AG04450 (cell line): ENCODE measurements around the gene CNIH3. TPM values are rescaled to one million over a fixed set of nuclear protein-coding genes. Genes with fewer than 3 reads are reported as not detected.

Source experiments
- CTCF ChIA-PET: fragments of 300-600, 350-600 bp; formaldehyde crosslinking; extraction: SDS; loops from one replicate; lab custom pipeline; 2022; ENCODE audit warnings: antibody characterized with exemption, inconsistent platforms; lab: Charles Lee
- POLR2A ChIA-PET: fragments of 350-600 bp; formaldehyde crosslinking; extraction: SDS; loops from one replicate; lab custom pipeline; 2021; ENCODE audit warnings: antibody characterized with exemption, inconsistent platforms; lab: Yijun Ruan, JAX
- DNase-seq: peaks from one replicate; pipeline ENCODE4 v3.0.0-alpha.2; 2011; ENCODE audit warnings: low read depth, low spot score
- H3K27ac ChIP-seq: one replicate; pipeline ENCODE4 v1.5.1; 2012; ENCODE audit warnings: low read depth, low read length, control low read depth
- H3K27me3 ChIP-seq: one replicate; pipeline ENCODE4 v1.6.0; 2012; ENCODE audit warnings: low read length; ENCODE audit not compliant: control insufficient read depth, insufficient read depth
- H3K4me3 ChIP-seq: 2 replicates; pipeline ENCODE4 v1.5.1; 2011; ENCODE audit warnings: mild to moderate bottlenecking, low read depth, low read length, control low read depth
- H3K9me3 ChIP-seq: 2 replicates; pipeline ENCODE4 v1.5.1; 2012; ENCODE audit warnings: low read length; ENCODE audit not compliant: control insufficient read depth, insufficient read depth
- polyA plus RNA-seq: library from polyadenylated mRNA; depleted of rRNA; stranded (reverse); fragments of >200 nt; gene quantifications from 2 replicates; pipeline ENCODE4 v1.2.3, GENCODE V29; 2011
- TF ChIP-seq, protein P1 (sequence below): IDR thresholded peaks from 2 replicates; pipeline ENCODE4 v1.5.1; 2011; ENCODE audit warnings: low read depth, low read length, control low read depth, inconsistent platforms

Gene CNIH3
- polyA plus RNA-seq, 1 experiment: 6.5 TPM

DNA sequence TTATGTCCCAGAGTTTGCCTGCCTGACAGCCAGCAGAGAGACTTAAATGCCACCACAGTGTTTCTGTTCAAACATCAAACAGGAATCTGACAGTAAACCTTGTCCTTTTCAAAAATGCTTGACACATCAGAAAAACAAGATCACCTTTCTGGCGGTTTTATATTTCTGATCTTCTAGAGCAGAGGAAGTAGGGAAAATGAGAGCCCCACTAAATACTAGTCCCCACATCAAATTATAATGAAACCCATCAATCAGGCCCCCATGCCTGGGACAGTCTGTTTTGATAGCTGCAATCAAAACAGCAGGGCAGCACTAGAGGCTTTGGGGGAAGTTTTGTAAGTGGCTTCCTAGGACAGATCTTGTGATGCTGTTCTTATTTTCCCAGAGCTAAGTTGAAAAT, 129.3 kb downstream of the CNIH3 start:
- no peak overlapping the region for H3K27ac ChIP-seq
- DNase-seq: no peak
- H3K27me3 ChIP-seq: no peaks in the 10 kb centered on the region
- H3K9me3 ChIP-seq: no peaks in the 10 kb centered on the region
- TF ChIP-seq, protein P1, sequence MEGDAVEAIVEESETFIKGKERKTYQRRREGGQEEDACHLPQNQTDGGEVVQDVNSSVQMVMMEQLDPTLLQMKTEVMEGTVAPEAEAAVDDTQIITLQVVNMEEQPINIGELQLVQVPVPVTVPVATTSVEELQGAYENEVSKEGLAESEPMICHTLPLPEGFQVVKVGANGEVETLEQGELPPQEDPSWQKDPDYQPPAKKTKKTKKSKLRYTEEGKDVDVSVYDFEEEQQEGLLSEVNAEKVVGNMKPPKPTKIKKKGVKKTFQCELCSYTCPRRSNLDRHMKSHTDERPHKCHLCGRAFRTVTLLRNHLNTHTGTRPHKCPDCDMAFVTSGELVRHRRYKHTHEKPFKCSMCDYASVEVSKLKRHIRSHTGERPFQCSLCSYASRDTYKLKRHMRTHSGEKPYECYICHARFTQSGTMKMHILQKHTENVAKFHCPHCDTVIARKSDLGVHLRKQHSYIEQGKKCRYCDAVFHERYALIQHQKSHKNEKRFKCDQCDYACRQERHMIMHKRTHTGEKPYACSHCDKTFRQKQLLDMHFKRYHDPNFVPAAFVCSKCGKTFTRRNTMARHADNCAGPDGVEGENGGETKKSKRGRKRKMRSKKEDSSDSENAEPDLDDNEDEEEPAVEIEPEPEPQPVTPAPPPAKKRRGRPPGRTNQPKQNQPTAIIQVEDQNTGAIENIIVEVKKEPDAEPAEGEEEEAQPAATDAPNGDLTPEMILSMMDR: no peak
- no peak overlapping the region for H3K4me3 ChIP-seq
- ChIA-PET CTCF (interaction anchor here (1.2 to 2.2 kb wide), 2 partner anchors 9 to 26 kb away, joined by 3 to 4 read pairs; no protein-coding TSS in a partner anchor), POLR2A (no interaction called here)

DNA sequence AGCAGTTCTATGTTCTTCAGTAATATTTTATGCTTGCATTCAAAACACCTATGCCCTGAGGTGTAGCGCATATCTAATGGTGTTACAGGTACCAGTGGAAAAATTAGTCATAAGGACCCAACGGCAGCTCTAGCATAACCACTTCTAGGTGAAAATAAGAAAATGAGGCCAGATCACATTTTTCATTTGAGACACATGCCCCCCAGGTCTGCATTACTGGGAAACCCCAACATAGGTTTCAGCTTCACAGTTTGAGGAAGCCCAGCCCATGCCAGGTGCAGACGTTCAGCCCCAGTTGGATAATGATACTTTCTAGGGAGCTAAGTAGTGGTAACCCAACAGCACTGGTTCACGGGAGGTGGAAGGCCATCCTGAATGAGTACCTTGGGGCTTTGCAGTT, 129.8 kb downstream of the CNIH3 start:
- Histone ChIP-seq H3K27ac (no peak overlapping the region), H3K27me3 (no peaks in the 10 kb centered on the region), H3K9me3 (no peaks in the 10 kb centered on the region), H3K4me3 (no peak overlapping the region)
- TF ChIP-seq, protein P1: no peak
- DNase-seq: no peak
- POLR2A ChIA-PET: no interaction called here
- CTCF ChIA-PET: interaction anchor here (1.2 to 2.2 kb wide), 2 partner anchors 10 to 25 kb away, joined by 3 to 4 read pairs; no protein-coding TSS in a partner anchor

DNA sequence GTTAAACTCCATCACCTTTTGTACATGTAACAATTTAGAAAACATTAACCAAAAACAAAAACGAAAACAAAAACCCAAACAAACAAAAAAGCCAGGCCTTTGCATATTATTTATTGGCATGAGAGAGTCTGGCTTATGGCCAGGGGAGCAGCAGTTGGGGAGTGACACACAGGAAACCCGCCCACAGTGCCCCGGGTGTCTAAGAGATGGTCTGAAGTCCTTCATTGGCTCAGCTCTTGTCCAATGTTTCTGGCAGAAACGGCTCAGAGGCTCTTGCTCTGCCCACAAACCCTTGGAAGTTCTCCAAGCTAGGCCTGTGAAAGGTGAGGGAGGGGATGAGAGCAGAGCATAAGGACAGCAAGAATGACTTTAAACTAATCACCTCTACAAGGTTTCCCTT, 131.5 kb downstream of the CNIH3 start:
- CTCF ChIA-PET: interaction anchor here (0.6 to 1.9 kb wide), 2 partner anchors 103 to 1650 kb away, joined by 3 to 9 read pairs; no protein-coding TSS in a partner anchor
- POLR2A ChIA-PET: no interaction called here
- Histone ChIP-seq H3K27me3 (no peaks in the 10 kb centered on the region), H3K9me3 (no peaks in the 10 kb centered on the region), H3K27ac (no peak overlapping the region), H3K4me3 (no peak overlapping the region)
- TF ChIP-seq, protein P1: no peak
- no peak for DNase-seq

DNA sequence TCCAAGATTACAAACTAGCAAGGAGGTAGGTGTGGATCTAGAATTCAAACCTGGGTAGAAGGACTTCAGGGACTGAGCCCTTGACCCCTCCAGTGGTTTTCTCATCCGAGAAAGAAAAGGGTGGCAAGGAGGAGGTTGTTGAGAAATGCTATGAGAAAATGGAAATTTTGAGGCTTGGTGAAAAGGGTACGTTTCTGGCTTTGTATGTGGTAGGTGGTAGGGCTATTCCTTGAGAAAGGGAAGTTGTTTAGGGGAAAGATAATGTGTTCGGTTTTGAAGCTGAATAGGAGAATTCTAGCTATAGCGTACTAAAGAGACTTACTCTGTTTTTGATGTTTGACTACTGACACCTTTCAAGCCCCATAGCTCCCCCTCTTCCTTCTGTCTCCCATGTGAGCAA, 133.8 kb downstream of the CNIH3 start:
- TF ChIP-seq, protein P1: no peak
- no peak for DNase-seq
- no peak overlapping the region for H3K27ac ChIP-seq
- no peaks in the 10 kb centered on the region for H3K9me3 ChIP-seq
- ChIA-PET CTCF (no interaction called here), POLR2A (no interaction called here)
- H3K4me3 ChIP-seq: no peak overlapping the region
- H3K27me3 ChIP-seq: no peaks in the 10 kb centered on the region

DNA sequence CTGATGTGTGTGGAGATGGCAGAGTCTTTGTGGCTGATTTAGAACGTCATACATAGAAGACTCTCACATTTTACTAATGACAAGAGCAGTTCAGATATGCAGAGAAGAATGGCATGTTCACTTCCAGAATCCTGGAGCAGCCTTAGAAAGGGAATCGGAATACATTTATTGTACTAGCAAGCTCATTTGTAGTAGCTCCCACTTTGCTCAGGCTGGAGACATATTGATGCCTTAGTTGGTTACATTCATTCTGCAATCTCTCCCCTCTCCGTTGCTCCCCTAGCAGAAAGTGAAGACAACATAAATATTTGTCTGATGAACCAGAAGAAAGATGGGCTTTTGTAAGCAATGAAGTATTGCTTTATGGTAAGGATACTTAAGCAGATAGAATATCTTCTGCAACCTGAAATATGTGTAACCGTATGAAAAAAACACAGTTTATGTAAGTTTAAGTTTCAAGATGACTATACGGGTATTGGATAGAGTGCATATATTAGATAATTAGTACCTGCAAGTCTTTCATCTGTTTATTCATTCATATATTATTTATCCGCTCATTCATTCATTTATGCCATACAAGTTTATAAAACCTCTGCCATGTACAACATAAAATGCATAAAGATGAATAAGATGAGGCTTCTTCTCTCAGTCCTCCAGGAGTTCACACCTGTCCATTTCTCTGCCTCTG, 135.7 kb downstream of the CNIH3 start:
- POLR2A ChIA-PET: no interaction called here
- CTCF ChIA-PET: interaction anchor here (1.6 kb wide), 1 partner anchor 238 kb away, joined by 5 read pairs; no protein-coding TSS in a partner anchor
- no peaks in the 10 kb centered on the region for H3K27me3 ChIP-seq
- H3K9me3 ChIP-seq: no peaks in the 10 kb centered on the region
- H3K27ac ChIP-seq: no peak overlapping the region
- TF ChIP-seq, protein P1: no peak
- no peak overlapping the region for H3K4me3 ChIP-seq
- DNase-seq: no peak
